GOT3 (cell line): ENCODE results near the gene CAPS.

Source experiments
- DNase-seq: peaks from one replicate; lab custom pipeline; 2025; ENCODE audit warnings: mixed read lengths; lab: John Stamatoyannopoulos, UW

Gene CAPS

DNA sequence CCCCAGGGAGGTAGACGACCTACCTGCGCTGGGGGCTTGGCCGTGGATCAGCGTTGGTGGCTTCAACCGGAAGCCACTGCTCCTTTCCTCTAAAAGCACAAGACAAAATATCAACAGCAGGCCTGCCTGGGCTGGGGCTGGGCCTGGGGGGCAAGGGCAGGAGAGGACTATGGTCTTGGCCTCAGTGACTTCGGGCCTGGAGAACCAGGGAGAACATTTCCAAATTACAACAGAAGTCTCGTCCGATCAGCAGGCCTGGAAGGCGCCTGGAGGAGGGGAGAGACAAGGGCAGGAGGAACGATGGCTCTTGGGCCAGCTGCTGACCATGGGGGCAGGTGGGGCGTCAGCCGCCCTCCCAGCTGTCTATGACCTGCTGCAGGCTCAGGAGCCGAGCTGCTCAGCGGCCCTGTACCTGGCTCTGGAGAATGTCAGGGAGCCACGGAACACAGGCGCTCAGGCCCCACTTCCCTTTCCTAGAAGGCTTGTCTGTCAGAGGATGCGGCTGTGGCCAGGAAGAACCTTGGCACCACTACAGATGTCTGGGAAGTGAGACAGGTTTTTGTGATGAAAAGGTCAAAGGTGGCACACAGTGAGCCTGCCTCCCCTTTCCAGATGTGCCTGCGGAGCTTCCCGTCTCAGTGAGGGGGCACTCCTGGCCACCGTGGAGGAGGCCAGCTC is 19.5 kb downstream of the CAPS start:
- no peak for DNase-seq

DNA sequence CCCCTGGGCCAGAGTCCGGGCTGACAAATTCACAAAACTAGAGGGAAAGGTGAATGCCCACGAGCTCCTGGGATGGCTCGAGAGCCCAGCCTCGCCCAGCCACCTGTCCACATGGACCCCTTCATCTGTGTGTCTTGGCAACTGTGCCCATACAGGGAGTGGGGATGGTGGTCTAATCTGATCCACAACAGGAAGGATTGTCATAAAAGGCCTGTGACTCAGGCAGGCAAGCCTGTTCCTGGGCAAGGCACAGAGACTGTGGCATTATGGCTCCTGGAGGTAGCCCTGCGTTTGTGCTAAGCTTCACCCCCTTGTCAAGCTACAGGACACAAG is 20.0 kb downstream of the CAPS start:
- DNase-seq, result no peak

DNA sequence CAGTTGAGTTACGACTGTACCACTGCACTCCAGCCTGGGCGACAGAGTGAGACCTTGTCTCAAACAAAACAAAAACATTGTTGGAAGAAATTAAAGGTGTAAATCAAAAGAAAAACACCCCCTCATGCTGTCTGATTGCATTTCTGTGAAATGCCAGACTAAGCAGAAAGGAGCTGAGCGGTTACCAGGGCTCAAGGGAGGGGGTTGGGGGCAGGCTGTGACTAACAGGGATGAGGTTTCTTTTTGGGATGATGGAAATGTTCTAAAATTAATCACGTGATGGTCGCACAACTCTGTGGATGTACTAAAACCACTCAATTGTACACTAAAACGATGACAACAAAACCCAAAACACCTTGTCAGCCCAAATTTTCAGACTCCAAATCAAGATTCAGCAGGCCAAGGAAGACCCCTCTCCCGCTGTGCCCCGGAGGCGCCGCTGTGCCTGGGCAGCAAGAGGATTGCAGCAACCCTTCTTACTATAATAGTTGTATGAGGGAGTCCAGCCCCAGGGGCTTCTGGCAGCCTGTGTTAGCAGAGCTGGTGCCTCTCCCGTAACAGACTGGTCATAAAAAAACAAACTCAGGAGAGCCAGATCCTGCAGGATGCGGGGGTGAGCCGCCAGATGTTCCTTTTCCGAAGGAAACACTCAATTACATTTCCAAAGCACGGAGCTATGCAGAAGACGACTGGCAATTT is 20.9 kb downstream of the CAPS start:
- DNase-seq, result no peak

DNA sequence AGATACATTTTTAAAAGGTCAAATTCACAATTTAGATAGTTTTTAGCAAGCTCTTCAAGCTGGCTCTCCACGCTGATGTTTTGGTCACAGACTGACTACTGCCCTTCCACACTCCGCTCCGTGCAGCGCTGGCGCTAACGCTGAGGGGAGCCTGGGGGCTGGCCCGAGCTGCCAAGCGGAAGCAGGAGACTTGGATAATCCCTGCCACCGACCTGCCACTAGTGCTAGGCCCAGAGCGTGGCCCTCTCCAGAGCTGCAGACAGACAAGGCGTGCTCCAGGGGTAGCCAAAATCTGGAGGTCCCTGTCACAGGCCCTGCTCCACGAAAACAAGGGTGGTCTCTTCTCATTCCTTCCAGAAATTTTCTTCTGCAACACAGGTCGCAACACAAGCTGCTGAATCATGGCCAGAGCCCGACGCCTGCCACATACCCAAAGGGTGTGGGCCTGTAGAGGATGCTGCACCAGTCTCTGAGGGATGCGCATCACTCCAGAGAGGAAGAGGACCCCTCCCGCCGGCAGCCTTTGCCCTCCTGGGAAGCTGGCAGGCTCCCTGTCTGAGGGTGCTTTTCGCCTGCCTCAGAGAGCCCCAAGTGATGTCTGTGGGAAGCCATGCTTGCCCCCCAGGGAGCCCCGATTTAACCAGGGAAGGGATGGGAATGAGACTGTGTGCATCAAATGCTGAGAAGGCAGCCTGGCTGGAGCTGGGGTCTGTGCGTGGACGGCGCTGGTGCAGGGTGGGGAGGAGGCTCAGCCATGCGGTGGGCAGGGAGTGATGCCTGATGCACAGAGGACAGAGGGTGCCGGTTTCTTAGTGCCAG is 21.6 kb downstream of the CAPS start:
- no peak for DNase-seq

DNA sequence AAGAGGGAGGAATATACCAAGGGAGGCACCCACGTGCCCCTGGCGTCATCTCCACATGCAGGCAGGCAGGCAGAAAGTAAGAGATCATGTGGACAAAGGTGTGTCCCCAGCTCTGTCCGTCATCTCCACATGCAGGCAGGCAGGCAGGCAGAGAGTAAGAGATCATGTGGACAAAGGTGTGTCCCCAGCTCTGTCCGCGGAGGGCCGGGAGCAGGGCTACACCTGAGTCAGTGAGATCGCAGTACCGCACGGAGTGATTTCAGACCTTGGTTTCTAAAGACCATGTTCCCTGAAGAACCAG is 22.2 kb downstream of the CAPS start:
- DNase-seq, result no peak

DNA sequence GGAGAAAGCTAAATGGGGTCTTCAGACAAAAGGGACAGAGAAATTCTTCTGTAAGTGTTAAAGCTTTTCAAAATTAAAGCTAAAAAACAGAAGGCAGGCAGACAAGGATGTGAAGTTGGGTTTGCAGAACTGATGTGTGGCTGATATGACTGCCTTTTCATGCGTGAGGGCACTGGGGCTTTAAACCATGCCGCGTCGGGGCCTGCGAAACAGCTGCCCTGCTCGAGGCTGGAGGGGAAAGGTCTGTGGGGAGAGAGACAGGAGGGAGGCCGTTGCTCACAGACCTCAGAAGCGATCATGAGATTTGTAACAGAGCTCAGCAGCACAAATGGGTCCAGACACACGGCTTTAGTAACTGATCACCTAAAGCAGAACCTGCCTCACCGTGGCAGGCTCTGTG is 23.5 kb downstream of the CAPS start:
- no peak for DNase-seq

DNA sequence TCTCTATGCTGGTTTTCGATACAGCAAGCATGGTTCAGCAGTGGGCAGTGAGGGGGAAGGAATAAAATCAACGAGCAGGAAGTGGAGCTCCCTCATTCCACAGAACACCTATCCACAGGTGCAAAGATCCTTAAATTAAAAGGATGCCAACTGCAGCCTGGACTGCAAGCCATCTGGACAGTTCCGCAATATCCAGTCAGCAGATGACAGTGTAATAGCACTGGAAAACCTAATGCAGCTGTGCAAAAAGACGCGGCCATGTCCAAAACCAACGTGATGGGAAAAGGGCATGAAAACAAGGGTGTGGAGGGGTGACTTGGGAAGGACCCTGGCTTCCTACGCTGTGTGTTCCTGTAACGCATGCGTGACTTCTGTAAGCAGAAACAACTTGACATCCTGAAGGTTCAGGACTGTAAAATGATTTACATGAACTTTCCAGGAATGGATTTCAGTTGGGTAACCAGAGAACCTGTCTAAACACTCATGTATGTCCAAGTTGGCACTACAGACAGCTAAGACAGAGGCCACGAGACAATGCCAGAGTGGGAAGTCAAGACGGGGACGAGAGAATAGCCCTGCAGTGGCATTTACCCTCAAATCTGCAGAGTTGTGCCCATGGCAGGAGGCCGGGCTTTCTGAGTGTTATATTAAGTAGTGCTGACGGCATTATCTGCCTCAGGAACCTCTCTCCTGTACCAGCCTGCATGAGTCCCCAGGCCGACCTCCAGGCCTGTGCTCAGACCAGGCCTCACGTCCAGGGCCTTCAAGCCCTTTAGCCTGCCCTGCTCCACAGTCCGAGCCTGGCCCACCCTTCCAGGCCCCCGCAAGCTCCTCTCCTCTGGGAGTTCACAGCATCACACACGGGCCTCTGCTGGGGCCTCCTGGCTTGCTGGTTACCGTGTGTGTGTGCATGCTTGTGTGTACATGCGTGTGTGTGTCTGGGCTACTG is 26.5 kb downstream of the CAPS start:
- no peak for DNase-seq

DNA sequence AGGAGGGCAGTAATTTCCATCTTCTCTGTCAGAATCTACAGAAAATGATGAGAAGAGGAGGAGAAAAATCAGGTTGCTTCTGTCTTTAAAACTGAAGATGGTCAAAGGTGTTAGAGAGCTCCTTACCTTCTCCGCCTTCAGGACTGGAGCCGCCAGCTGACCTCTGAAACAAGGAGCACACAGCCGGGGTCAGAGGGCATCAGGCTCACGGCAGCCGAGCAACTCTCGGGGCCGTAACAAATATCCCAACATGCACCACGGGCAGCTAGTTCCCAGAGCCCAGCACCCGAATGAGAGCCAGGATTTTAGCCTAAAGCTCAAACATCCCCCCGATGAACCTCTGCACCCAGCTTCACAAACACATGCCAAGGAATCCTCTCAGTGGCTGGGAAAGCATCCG is 27.6 kb downstream of the CAPS start:
- no peak for DNase-seq

DNA sequence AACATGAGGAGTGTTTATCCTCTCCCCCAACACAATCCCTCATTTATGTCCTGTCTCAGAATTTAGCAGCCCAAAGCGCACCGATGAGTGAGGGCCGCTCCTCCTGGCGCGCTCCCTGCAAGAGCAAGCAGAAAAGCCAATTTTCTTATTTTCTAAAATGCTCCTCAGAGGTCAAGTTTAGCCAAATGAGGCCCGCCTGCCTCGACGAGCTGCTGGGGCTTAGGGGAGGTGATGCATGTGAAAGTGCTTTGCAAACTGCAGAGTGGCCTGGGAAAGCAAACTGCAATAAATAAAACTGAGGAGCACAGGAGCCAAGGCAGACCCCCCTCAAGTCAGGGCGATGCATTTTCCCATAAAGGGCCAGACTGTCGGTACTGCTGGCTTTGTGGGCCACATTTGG is 29.0 kb downstream of the CAPS start:
- DNase-seq, result no peak

DNA sequence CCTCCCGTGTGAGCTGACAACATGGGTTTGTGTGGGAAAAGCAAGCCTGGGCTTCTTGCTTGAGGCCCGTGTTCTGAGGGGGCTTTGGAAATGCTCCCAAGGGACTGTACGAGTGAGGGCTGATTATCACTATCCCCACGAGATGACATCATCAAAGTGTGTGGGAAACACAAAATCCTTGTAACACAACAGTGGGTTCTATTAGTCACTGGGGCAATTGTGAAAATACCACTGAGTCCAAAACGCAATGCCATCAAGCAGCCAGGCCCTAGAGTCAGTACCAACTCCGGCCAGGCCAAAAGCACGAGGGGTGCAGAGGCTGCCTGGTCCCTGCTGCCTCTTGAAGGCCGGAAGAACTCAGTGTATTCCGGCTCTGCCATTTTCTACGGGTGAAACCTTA is 29.6 kb downstream of the CAPS start:
- DNase-seq, result no peak

DNA sequence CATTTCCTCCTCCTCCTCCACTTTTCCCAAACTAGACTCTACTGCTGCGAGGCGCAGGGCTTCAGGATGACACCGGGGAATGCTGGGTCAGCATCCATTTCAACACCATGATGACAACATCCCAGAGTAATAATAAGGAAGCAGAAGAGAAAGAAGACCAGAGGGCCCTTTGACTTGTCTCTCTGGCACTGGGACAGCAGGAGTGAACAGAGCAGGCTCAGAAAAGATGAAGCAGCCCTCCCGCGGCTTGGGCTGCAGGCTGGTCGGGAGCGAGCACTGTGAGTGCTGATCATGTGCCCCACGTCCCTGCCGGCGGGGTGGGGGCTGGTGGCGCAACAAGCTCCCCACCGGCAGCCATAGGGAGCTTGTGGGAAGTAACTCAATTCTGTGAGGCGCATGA is 33.4 kb downstream of the CAPS start:
- no peak for DNase-seq

DNA sequence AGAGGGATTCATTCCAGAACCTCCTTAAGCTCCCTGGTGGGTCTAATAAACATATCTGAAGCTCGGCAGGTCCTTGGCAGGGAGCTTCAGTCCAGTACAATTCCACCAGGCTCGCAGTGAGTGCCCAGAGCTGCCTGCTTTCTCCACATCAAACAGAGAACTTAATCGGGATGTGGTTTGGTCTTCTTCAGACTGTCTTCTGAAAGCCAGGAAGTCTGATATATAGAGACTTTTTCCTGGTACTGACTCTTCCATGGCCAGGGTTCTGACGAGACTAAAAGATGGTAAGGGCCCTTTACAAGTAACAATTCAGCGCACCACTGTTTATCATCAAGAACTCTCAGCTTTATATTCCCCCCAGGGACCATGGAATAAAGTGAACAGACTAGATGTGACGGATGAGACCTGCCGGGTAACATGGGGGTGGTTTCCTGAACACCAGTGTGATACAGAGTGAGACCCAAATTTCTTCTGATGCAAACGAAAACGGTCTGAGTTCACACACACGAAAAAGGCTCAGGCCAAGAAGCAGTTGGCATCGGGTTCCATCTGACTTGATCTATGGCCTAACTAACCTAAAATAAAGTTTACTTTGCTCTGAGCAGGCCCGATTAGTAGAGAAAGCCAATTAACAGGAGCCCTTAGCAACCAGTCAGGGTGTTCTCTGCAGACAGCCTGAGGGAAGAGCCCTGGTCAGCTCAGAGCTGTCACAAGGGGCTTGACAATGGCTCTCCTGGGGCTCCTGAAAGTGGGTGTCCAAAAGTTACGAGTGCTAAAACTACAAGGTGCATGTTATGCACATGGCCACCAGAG is 34.9 kb downstream of the CAPS start:
- no peak for DNase-seq

DNA sequence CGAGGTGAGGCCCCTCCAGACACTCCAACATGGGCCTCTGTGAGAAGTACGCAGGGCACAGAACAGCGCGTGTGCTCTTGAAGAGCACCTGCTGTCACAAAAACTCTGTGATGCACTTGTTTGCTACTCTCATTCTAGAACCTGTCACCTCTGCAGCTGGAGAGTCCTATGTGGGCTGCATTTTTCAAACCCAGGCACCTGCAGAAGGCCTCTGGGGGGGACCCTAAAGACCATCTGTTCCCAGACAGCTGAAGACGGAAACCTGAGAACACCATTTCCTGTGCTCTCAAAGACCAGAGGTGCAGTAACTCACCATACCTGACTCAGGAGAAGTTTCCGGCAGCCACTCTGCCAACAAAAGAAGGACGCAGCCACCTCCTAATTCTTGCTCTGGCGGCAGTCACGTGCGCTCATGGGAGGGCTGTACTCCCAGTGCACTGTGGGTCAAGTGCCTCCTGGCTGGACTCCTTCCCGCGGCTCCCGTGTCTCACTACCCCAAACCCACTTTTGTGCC is 35.8 kb downstream of the CAPS start:
- DNase-seq, result no peak

DNA sequence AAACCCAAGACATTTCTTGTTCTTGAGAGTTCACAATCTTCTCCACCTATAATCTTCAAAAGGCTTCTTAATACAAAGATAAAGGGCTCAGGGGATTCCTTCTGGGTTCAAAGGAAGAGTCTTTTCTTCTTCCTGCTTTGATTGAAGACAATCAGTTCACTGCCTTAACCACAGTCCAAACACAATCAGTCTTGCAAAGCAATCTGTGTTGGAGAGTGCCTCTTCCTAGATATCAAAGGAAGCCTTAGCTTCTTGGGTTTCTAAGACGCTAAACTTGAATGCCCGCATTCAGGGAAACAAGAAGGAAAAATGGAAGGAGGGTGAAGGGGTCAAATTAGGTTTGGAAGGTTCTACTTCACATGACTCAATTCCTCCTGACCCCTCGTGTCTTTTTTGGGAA is 36.7 kb downstream of the CAPS start:
- DNase-seq, result no peak

DNA sequence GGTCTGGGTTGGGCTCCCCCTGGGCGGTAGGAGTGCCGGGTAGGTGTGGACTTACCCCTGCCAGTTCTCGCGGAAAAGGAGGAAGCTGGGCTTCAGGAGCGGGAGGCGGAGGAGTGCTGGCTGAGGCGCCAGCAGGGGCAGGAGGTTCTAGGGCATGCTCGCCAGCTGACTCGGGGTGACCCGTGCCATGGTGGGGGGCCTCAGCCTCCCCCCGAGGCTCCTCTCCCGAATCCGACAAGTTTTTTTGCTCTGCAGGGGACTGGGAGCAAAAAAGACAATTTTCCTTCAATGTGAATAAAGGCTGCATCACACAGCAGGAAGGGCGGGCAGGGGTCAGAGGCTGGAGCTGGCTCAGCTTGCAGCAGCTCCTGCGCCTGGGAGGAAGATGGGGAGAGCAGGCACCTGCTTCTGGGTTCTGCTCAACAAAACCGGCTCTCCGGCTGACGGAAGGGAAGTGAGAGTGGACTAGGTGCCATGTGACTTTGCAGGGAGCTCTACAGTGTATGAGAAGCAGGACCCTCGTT is 37.3 kb downstream of the CAPS start:
- no peak for DNase-seq

DNA sequence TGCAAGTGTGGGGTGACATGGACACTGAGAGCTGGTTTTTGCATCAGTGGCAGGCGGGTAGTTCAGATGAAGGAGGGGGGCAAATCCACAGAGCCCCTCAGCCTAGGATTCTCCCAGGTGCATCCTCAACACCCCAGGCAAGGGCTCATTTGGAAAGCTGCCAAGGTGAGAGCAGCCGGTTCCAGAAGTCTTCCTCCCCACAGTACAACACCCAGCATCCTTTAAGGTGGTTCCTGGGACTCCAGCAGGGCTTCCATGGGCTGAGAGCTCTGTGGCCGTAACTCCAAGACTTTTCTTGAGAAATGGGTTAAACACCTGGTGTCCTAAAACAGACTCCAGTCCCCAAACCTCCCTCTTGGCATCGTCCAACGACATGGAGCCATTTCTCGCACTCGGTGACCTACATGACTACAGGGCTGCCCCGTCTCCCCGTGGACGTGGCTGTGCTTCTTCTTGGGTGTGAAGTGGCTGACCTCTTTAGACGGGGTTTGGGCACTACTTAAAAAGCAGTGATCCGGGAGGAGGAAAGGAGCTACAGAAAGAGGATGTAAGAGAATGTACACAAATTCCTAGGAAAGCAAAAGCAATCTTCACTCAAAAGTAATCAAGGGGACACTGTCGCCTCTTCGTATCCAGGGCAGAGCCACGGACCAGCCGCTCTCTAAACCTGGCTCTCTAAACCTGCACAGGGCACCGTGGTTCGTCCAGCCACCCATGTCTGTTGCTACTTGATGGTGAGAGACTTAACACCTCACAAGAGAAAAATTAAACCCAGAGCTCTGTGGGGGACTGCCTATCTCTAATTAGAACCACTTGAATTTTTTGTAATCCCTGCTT is 38.4 kb downstream of the CAPS start:
- DNase-seq, result no peak

DNA sequence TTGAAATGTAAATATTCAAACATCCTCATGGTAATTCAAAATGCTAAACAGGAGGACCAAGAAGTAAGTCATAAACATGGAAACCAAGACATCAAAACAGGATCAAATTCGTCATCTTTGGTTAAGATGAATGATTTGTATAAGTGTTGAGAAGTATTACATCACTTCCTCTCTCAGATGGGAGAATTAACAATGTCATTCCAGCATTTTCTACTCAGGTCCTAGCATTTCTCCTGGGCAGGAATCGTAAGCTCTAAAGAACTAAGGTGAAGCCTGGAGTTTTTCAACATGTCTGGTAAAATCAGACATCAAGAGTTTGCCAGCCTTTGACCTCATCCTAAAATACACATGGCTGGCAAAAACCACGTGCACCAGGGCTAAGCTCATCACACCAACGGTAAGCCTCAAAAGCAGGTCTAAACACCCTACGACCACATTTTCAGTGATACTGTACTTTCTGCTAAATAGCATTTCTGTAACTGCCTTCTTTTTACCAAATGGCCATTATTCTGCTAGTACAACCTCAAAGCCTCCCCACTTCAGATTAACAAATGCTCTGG is 39.1 kb downstream of the CAPS start:
- DNase-seq, result no peak

DNA sequence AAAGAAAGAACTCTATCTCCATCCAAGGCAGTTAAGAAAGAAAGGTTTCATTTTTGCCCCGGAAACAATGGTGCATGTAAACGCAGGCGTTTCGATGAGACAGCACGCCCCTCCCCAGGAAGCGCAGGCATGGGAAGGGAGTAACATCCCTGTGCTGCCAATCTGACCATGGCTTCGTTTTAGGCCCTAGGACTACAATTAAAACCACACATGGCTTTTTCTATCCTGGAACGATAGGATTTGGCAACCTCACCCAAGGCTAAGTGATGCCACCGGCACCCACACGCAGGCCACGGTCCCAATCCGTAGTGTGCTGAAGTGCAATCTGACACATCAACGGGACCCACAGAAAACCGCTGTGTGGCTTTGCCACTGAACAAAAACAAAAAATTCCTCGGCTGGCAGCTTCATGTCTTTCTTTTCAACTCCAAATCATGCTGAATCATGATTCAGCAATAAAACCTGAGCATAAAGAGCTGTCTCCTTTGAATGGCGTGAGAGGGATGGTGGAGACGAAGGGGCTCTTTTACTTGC is 39.7 kb downstream of the CAPS start:
- no peak for DNase-seq

DNA sequence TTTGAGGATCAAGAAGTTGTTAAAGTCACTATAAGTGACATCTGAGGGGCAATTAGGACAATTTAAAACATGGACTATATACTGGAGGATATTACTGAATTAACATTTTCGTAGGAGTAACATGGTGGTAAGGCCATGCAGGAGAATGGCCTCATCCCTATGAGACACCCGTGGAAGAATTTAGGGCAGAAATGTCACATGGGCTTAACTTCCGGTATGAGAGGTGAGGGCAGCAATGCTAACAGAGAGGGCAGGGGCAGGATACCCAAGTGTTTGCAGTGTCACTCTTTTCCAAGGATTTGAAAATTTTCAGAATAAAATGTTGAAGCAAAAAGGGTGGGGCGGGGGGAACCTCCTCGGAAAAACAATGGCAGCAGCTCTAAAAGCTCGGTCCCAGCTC is 40.2 kb downstream of the CAPS start:
- no peak for DNase-seq

DNA sequence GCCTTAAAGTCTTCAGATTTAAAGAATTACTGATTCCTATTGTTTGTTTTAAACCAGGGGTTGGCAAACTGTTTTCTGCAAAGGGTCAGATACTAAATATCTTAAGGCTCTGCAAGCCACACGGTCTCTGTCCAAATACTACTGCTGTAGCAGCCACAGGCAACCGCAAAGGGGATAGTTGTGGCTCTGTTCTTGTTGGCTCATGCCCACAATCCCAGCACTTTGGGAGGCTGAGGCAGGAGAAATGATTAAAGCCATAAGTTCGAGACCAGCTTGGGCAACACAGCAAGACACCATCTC is 41.5 kb downstream of the CAPS start:
- DNase-seq, result no peak
